OCI-LY3 (cell line): ENCODE results near the gene ZNF605.

ENCODE experiments used
- EZH2phosphoT487 ChIP-seq: fragments of 200-600 bp; shearing (Covaris generic); IDR thresholded peaks from 2 replicates; pipeline ENCODE4 v1.6.1; 2018; ENCODE audit warnings: antibody characterized with exemption, mixed run types, low read depth
- TF ChIP-seq, protein P1 (sequence below): fragments of 200-600, 300-600 bp; sonication (generic); IDR thresholded peaks from 2 replicates; pipeline ENCODE4 v1.5.1; 2014; ENCODE audit warnings: antibody characterized with exemption, low read length, low read depth

DNA sequence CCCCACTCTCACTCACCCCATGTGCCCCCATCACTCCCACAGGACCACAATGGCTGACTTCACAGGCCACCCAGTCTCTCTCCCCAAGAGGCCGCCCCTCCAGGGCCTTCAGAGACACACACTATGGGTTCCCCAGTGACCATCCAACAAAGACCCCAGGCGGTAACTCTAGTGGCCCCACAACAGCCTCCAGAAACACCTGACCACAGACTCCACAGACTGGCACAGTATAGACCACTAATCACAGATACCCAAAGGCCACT is 3.0 kb downstream of the ZNF605 start:
- TF ChIP-seq, protein P1, sequence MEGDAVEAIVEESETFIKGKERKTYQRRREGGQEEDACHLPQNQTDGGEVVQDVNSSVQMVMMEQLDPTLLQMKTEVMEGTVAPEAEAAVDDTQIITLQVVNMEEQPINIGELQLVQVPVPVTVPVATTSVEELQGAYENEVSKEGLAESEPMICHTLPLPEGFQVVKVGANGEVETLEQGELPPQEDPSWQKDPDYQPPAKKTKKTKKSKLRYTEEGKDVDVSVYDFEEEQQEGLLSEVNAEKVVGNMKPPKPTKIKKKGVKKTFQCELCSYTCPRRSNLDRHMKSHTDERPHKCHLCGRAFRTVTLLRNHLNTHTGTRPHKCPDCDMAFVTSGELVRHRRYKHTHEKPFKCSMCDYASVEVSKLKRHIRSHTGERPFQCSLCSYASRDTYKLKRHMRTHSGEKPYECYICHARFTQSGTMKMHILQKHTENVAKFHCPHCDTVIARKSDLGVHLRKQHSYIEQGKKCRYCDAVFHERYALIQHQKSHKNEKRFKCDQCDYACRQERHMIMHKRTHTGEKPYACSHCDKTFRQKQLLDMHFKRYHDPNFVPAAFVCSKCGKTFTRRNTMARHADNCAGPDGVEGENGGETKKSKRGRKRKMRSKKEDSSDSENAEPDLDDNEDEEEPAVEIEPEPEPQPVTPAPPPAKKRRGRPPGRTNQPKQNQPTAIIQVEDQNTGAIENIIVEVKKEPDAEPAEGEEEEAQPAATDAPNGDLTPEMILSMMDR: no peak
- TF ChIP-seq EZH2phosphoT487: no peak
